Measurements from ENCODE around the gene POGK.
A peak's percentile ranks its signal among the peaks of the same experiment; 100 is the strongest.
"Not testable (repeated sequence)": the region's sequence is repeated elsewhere in the genome, so short reads cannot be mapped to it uniquely, and the experiment has no call there.

Gene POGK

GRCh38 chr1:166875734-166876539 lies 36.7 kb downstream of the POGK start, which contains the start of gene TADA1:
TADA1 (minus strand) TSS chr1:166876264; CDS start chr1:166876233, 31 bp downstream.
- H3K9ac ChIP-seq (ENCODE audit: low read depth in 1 of 2, low read length in 2 of 2) = peak within 1 kb of the TSS; percentile 59 to 83
- peaks cover 18% of the 10 kb centered on the region in 2 donors for H3K4me1 ChIP-seq (ENCODE audit: control insufficient read depth in 1 of 2, insufficient read depth in 2 of 2, low read length in 2 of 2)
- H3K9me3 ChIP-seq (ENCODE audit: control insufficient read depth in 1 of 2, low read length in 2 of 2) = no peaks in the 10 kb centered on the region

GRCh38 chr1:166876540-166876838 lies 37.2 kb downstream of the POGK start:
- H3K36me3 ChIP-seq (ENCODE audit: control insufficient read depth in 1 of 2, insufficient read depth in 2 of 2, low read length in 2 of 2) = no peaks in the 10 kb centered on the region
- H3K9me3 ChIP-seq (ENCODE audit: control insufficient read depth in 1 of 2, low read length in 2 of 2) = no peaks in the 10 kb centered on the region
- peak overlapping the region; percentile 68 to 91 for H3K4me3 ChIP-seq (ENCODE audit: low read depth in 1 of 2, low read length in 2 of 2)
- H3K27me3 ChIP-seq (ENCODE audit: control insufficient read depth in 1 of 2, insufficient read depth in 2 of 2, low read length in 2 of 2) = no peaks in the 10 kb centered on the region
- no peak overlapping the region for H3K27ac ChIP-seq (ENCODE audit: low read depth, low read length)
- peaks cover 18% of the 10 kb centered on the region in 2 donors for H3K4me1 ChIP-seq (ENCODE audit: control insufficient read depth in 1 of 2, insufficient read depth in 2 of 2, low read length in 2 of 2)
- peak overlapping the region; percentile 55 to 74 for H3K9ac ChIP-seq (ENCODE audit: low read depth in 1 of 2, low read length in 2 of 2)

More at GRCh38 chr1:166875734-166876539, 36.7 kb downstream of the POGK start, which contains the start of gene TADA1:
- no peaks in the 10 kb centered on the region for H3K36me3 ChIP-seq (ENCODE audit: control insufficient read depth in 1 of 2, insufficient read depth in 2 of 2, low read length in 2 of 2)
- H3K4me3 ChIP-seq (ENCODE audit: low read depth in 1 of 2, low read length in 2 of 2) = peak within 1 kb of the TSS; percentile 68 to 91
- no peaks in the 10 kb centered on the region for H3K27me3 ChIP-seq (ENCODE audit: control insufficient read depth in 1 of 2, insufficient read depth in 2 of 2, low read length in 2 of 2)
- peak within 1 kb of the TSS; percentile 92 for H3K27ac ChIP-seq (ENCODE audit: low read depth, low read length)

- not testable (repeated sequence) for H3K9ac ChIP-seq (ENCODE audit: low read depth in 1 of 2, low read length in 2 of 2); H3K27me3 ChIP-seq (ENCODE audit: control insufficient read depth in 1 of 2, insufficient read depth in 2 of 2, low read length in 2 of 2); H3K27ac ChIP-seq (ENCODE audit: low read depth, low read length); H3K9me3 ChIP-seq (ENCODE audit: control insufficient read depth in 1 of 2, low read length in 2 of 2); H3K4me3 ChIP-seq (ENCODE audit: low read depth in 1 of 2, low read length in 2 of 2); H3K36me3 ChIP-seq (ENCODE audit: control insufficient read depth in 1 of 2, insufficient read depth in 2 of 2, low read length in 2 of 2)
- peaks cover 18% of the 10 kb centered on the region in 2 donors for H3K4me1 ChIP-seq (ENCODE audit: control insufficient read depth in 1 of 2, insufficient read depth in 2 of 2, low read length in 2 of 2)
Measured at GRCh38 chr1:166878173-166878917, 39.1 kb downstream of the POGK start.

GRCh38 chr1:166882893-166883292 lies 43.6 kb downstream of the POGK start:
- Histone ChIP-seq H3K4me3 (ENCODE audit: low read depth in 1 of 2, low read length in 2 of 2) (no peak overlapping the region), H3K9ac (ENCODE audit: low read depth in 1 of 2, low read length in 2 of 2) (no peak overlapping the region), H3K4me1 (ENCODE audit: control insufficient read depth in 1 of 2, insufficient read depth in 2 of 2, low read length in 2 of 2) (peaks cover 0 to 5% of the 10 kb centered on the region in 2 donors), H3K9me3 (ENCODE audit: control insufficient read depth in 1 of 2, low read length in 2 of 2) (no peaks in the 10 kb centered on the region), H3K27ac (ENCODE audit: low read depth, low read length) (no peak overlapping the region), H3K27me3 (ENCODE audit: control insufficient read depth in 1 of 2, insufficient read depth in 2 of 2, low read length in 2 of 2) (peaks cover 16 to 23% of the 10 kb centered on the region in 2 donors), H3K36me3 (ENCODE audit: control insufficient read depth in 1 of 2, insufficient read depth in 2 of 2, low read length in 2 of 2) (no peaks in the 10 kb centered on the region)

GRCh38 chr1:166884040-166884642 lies 44.9 kb downstream of the POGK start:
- Histone ChIP-seq H3K4me1 (ENCODE audit: control insufficient read depth in 1 of 2, insufficient read depth in 2 of 2, low read length in 2 of 2) (peaks cover 0 to 5% of the 10 kb centered on the region in 2 donors), H3K9ac (ENCODE audit: low read depth in 1 of 2, low read length in 2 of 2) (no peak overlapping the region), H3K9me3 (ENCODE audit: control insufficient read depth in 1 of 2, low read length in 2 of 2) (no peaks in the 10 kb centered on the region), H3K36me3 (ENCODE audit: control insufficient read depth in 1 of 2, insufficient read depth in 2 of 2, low read length in 2 of 2) (no peaks in the 10 kb centered on the region), H3K27ac (ENCODE audit: low read depth, low read length) (no peak overlapping the region), H3K27me3 (ENCODE audit: control insufficient read depth in 1 of 2, insufficient read depth in 2 of 2, low read length in 2 of 2) (peaks cover 16 to 23% of the 10 kb centered on the region in 2 donors), H3K4me3 (ENCODE audit: low read depth in 1 of 2, low read length in 2 of 2) (peak overlapping the region in 1 of 2 donors; percentile 45)

- peaks cover 16 to 23% of the 10 kb centered on the region in 2 donors for H3K27me3 ChIP-seq (ENCODE audit: control insufficient read depth in 1 of 2, insufficient read depth in 2 of 2, low read length in 2 of 2)
- no peak overlapping the region for H3K4me3 ChIP-seq (ENCODE audit: low read depth in 1 of 2, low read length in 2 of 2)
- H3K9ac ChIP-seq (ENCODE audit: low read depth in 1 of 2, low read length in 2 of 2) = no peak overlapping the region
- no peaks in the 10 kb centered on the region for H3K9me3 ChIP-seq (ENCODE audit: control insufficient read depth in 1 of 2, low read length in 2 of 2)
- H3K4me1 ChIP-seq (ENCODE audit: control insufficient read depth in 1 of 2, insufficient read depth in 2 of 2, low read length in 2 of 2) = peaks cover 0 to 5% of the 10 kb centered on the region in 2 donors
- H3K36me3 ChIP-seq (ENCODE audit: control insufficient read depth in 1 of 2, insufficient read depth in 2 of 2, low read length in 2 of 2) = no peaks in the 10 kb centered on the region
- no peak overlapping the region for H3K27ac ChIP-seq (ENCODE audit: low read depth, low read length)
Measured at GRCh38 chr1:166884971-166885370, 45.7 kb downstream of the POGK start.

- peaks cover 15 to 27% of the 10 kb centered on the region in 2 donors for H3K27me3 ChIP-seq (ENCODE audit: control insufficient read depth in 1 of 2, insufficient read depth in 2 of 2, low read length in 2 of 2)
- H3K27ac ChIP-seq (ENCODE audit: low read depth, low read length) = no peak overlapping the region
- no peak overlapping the region for H3K4me3 ChIP-seq (ENCODE audit: low read depth in 1 of 2, low read length in 2 of 2)
- no peaks in the 10 kb centered on the region for H3K36me3 ChIP-seq (ENCODE audit: control insufficient read depth in 1 of 2, insufficient read depth in 2 of 2, low read length in 2 of 2)
- peaks cover 0 to 5% of the 10 kb centered on the region in 2 donors for H3K4me1 ChIP-seq (ENCODE audit: control insufficient read depth in 1 of 2, insufficient read depth in 2 of 2, low read length in 2 of 2)
- H3K9me3 ChIP-seq (ENCODE audit: control insufficient read depth in 1 of 2, low read length in 2 of 2) = no peaks in the 10 kb centered on the region
- H3K9ac ChIP-seq (ENCODE audit: low read depth in 1 of 2, low read length in 2 of 2) = no peak overlapping the region
Measured at GRCh38 chr1:166888373-166889111, 49.3 kb downstream of the POGK start.

- Histone ChIP-seq H3K9ac (ENCODE audit: low read depth in 1 of 2, low read length in 2 of 2) (no peak overlapping the region), H3K4me3 (ENCODE audit: low read depth in 1 of 2, low read length in 2 of 2) (no peak overlapping the region), H3K27ac (ENCODE audit: low read depth, low read length) (no peak overlapping the region), H3K9me3 (ENCODE audit: control insufficient read depth in 1 of 2, low read length in 2 of 2) (no peaks in the 10 kb centered on the region), H3K4me1 (ENCODE audit: control insufficient read depth in 1 of 2, insufficient read depth in 2 of 2, low read length in 2 of 2) (no peaks in the 10 kb centered on the region), H3K27me3 (ENCODE audit: control insufficient read depth in 1 of 2, insufficient read depth in 2 of 2, low read length in 2 of 2) (peaks cover 5 to 14% of the 10 kb centered on the region in 2 donors), H3K36me3 (ENCODE audit: control insufficient read depth in 1 of 2, insufficient read depth in 2 of 2, low read length in 2 of 2) (no peaks in the 10 kb centered on the region)
Measured at GRCh38 chr1:166889776-166890175, 50.5 kb downstream of the POGK start.

- Histone ChIP-seq H3K4me1 (ENCODE audit: control insufficient read depth in 1 of 2, insufficient read depth in 2 of 2, low read length in 2 of 2) (no peaks in the 10 kb centered on the region), H3K27ac (ENCODE audit: low read depth, low read length) (no peak overlapping the region), H3K4me3 (ENCODE audit: low read depth in 1 of 2, low read length in 2 of 2) (no peak overlapping the region)
Measured at GRCh38 chr1:166895766-166896165, 56.5 kb downstream of the POGK start.

More at GRCh38 chr1:166895766-166896165, 56.5 kb downstream of the POGK start:
- H3K36me3 ChIP-seq (ENCODE audit: control insufficient read depth in 1 of 2, insufficient read depth in 2 of 2, low read length in 2 of 2) = no peaks in the 10 kb centered on the region
- H3K27me3 ChIP-seq (ENCODE audit: control insufficient read depth in 1 of 2, insufficient read depth in 2 of 2, low read length in 2 of 2) = peaks cover 0 to 6% of the 10 kb centered on the region in 2 donors
- peaks cover 3 to 5% of the 10 kb centered on the region in 2 donors for H3K9me3 ChIP-seq (ENCODE audit: control insufficient read depth in 1 of 2, low read length in 2 of 2)
- H3K9ac ChIP-seq (ENCODE audit: low read depth in 1 of 2, low read length in 2 of 2) = no peak overlapping the region

All from duodenal mucosa (tissue), 2 donors.